HG02973 (cell line): Measurements from ENCODE around the gene FIGN.

ENCODE experiments used
- ATAC-seq: cut with Tn5 transposase; IDR thresholded peaks from one replicate; pipeline ENCODE4 v1.9.1; 2021; ENCODE audit warnings: moderate library complexity; ENCODE audit not compliant: unreplicated experiment

Gene FIGN

DNA sequence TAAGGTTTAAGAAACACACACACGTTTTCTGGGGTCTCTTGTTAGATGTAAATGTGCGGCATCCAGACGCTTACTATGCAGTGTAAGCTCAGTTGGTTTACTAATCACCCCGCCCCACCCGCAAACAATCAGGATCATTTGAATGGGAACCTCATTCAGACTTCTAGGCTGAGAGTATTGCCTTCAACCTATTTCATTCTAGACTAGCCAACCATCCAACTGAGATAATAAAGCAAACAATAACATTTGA lies 1.3 kb upstream of the FIGN start:
- no peak for ATAC-seq

DNA sequence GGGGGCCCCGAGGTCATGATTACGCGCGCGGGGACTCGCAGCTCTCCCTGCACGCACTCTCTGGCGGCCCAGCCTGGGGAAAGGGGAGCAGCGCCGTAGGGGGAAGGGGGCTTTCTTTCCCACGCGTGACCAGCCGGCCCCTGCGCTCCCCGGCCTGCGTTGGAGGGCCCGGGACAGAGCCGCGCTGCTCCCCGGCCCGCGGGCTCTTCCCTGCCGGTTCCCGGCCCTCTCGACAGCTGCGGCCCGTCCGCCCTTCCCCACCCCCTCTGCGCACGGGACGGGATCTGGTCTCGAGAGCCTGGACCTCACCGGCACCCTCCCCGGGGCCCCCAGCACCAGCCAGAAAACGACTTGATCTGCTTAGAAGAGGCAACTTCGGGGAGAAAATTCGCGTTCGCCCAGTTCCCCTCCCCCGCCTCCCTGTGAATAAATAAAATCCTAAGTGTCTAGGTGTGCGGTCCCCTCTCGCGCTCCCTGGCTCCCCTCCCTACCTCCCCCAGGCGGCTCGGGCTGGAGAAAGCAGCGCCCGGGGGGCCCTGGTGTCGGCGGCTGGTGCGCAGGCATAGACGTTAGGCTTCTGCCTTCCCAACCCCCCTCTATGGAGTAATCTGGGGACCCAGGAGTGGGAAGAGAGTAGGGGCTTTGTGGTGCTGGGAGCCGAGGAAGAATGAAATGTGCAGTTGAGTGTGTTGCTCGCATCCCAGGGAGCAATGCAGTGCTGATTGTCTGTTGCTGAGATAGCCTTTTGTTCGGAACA lies 803 bp upstream of the FIGN start:
- no peak for ATAC-seq

DNA sequence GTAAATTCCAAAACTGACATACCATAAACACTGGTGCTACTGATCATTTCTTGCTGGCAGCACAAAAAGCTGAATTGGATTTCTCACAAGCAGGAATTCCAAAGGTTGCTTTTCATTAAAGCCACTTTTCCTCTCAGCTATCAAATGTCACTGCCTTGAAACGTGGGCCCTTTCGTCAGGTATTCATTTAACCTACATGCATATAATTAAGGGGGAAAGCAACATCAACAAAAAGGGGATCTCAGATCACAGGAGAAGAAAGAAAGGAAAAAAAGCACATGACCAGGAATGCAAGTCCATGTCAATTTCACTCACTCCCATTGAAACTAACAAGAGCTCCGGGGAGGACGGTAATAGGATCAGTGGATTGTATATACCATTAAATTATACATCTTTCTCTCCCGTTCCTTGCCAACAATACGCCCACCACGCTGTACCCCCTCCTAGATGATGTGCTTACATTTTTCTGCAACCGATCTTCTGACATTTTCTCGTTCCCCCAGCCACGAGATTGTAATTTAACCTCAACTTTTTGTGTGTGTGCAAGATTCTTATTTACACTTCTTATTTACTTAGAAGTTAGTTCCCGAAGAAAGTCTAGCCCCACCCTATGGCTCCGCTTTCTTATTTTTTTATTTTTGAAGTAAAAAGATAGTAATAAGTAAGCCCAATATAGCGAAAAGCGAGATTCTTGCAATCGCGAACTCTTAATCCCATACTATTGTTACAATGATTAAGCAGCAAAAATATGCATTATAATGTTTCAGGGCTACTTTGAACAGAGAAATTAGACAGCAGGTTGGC lies 725 bp downstream of the FIGN start:
- ATAC-seq: no peak

DNA sequence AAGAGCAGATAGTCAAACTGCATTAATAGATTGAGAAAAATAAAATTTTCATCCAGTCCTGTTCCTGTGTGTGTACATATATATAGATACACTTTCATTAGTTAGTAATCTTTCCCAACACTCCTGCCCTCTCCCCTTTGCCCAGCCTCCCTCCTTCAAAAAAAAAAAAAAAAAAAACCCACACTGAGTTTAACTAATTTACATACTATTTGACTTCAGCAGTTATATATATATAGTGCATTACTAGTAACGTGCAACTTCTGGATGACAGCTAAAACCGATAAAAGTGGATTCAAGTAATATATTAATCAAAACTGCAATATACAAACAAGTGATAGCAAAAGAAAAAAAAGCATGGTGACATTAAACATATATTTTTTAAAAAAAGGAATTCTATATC lies 1.4 kb downstream of the FIGN start:
- ATAC-seq: no peak

DNA sequence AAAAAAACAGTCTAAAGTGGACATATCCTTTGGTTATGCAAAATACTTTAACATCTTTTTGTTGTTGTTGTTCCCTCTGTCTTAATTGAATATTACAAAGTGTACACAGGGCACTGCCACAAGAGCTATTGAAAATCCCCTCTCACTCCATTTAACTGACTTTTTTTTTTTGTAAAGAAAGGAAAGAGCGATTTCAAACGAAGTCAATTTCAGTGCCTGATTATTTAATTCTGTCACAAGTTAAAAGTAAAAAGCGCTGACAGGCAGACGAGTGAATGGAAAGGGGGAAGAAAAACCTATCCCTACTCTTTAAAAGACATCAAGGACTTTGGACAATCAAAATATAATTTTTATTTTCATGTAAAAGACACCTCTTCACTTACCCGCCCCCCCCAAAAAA lies 1.9 kb downstream of the FIGN start:
- ATAC-seq: no peak

DNA sequence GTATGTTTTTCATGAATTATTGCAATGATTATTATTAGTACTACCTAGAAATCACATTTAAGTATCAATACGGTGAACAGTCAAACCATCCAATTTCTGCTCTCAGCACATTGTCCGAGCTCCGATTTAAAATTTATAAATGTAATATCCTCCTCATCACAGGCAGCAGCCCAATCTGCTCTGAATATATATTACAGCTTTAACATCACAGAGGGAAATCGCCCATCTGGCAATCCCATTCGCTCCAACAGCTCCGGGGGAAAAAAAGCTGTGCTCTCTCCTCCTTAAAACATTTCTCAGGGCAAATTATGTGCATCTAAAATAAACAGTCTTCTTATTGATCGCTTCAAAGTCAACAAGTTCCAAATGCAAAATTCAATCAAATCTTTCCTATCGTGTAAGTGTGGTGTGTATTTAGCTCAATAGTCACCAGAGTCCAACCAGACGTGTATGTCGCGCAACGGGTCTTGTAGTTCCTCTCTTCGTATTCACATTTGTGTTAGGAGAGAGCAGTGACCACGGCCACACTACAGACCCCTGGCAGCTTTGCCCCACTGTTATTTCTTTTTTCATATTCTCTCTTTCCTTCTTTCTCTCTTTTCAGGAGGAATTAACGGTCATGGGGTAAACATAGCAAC lies 2.4 kb downstream of the FIGN start:
- no peak for ATAC-seq

DNA sequence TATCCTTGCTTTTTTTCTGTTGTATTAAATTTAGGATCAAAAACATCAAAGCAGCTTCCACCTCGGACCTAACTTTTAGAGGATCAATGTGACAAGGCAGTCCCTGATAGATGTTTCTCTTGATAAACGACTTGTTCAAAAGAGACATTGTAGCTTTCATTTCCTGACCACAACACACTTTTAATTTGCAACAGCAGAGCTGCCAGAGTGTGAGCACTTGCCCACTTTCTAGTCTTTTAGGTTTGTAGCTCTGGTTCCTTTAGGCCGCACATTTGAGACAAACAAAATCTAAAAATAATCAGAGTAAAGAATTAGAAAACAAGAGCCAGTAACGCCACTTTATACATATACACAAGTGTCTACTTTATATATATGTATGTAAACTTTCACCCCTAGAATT lies 3.1 kb downstream of the FIGN start:
- no peak for ATAC-seq

DNA sequence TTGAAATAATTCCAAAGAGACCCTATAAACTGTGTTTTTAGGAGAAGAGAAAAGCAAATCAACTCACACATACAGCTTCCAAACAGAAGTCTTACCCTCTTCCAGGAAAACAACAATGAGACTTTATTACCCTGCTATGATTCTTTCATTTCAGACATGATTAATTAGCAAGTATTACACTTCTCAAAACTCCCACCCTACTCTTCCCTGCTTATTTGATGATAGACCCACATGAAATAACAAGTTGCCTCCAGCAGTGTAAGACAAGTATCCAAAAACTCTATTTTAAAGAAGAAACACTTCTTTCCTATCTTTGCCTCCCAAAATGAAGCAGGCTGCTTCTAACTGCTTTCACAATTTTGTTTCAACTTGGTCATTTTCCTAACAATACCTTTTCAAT lies 4.1 kb downstream of the FIGN start:
- ATAC-seq: no peak

DNA sequence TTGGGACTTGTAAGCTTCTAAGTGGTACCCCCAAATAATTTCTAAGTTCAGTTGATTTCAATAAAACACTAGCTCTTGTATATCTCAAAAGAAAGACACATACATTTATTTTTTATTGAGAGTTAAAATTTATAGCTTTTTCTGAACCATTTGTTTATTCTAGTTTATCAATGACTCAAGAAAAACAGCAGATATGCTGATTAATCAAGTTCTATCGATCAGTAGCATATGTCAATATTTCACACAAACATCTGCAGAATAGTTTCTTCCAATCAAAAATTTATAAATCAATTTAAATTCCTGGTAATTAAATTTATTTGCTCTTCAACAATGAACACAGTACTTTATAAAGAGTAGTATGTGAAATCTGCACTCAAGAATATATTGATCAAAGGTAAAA lies 5.3 kb downstream of the FIGN start:
- ATAC-seq: no peak

DNA sequence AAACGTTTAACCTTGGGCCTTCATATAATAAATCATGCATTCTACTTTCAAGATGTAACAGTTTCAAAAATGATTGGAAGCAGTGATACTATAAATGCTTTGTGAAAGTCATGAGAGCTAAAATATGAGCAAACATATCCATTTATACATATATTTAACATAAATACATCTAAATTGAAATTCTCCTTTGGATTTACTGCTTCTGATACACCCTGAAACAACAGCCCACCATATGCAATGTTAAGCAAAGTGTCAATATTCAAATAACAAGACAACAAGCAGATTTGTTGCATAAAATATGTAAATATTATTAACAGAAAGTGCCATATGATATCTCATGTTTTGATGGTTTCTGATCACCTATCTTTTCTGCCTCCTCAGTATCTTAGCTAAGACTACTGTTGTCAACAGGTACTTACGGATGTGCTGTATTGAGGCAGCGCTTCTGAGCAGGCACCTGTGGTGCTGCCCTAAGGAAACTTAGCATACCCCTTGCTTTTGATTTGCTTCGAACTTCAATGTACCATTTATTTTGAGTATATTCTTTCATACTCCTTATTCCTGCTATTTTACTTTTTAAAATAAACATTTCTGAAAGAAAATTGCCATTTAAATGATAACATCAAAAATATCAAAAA lies 6.1 kb downstream of the FIGN start:
- no peak for ATAC-seq

DNA sequence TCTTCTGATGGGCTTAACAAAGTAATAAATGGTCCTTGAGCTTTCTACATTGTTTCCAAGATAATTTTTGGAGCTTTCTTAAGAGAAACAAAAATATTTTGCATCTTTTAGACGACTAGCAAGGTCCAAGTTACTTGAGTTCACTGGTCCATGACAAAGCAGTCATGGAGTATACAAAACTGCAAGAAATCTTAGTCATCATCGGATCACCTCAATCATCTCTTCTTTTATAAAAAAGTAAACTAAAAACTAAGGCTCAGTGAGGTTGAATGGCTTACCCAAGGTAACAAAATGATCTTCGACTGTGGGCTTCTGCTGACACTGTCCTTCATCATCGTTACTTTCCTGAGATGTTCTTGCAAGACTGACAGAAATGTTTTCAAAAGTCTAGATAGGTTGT lies 11.9 kb downstream of the FIGN start:
- no peak for ATAC-seq

DNA sequence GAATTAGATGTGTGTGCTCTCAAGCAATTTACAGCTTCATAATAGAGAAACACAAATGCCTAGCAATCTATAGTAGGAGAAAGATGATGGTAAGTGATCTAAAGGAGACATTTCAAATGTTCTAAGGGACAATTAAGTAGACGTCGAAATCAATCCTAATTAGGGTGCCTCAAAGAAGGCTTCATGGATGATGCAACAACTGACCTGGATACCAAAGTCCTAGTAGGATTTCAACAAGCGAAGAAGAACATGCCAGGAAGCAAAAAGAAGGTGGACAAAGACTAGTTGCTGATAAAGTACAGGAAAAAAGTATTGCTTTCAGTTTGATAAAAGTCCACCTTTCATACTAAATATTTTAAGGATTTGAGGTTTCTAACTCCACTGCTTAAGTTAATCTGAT lies 12.5 kb downstream of the FIGN start:
- ATAC-seq: no peak

DNA sequence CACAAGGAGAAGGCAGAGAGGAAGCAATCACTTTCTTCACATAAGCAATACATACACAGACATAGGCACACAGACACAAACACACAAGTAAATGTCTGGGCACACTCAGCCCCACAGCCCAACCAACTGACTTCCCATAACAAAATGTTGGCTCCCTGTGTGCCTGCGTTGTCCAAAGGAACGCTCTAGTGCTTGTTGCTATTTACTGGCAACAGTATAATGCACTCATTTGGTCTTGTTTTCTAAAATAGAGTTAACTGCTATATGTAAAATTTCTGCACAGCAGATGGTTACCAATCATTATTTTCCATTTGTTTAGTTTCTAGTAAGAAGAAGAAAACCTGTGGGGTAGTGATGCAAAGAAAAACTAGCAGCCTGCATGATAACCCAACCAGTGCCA lies 16.5 kb downstream of the FIGN start:
- no peak for ATAC-seq

DNA sequence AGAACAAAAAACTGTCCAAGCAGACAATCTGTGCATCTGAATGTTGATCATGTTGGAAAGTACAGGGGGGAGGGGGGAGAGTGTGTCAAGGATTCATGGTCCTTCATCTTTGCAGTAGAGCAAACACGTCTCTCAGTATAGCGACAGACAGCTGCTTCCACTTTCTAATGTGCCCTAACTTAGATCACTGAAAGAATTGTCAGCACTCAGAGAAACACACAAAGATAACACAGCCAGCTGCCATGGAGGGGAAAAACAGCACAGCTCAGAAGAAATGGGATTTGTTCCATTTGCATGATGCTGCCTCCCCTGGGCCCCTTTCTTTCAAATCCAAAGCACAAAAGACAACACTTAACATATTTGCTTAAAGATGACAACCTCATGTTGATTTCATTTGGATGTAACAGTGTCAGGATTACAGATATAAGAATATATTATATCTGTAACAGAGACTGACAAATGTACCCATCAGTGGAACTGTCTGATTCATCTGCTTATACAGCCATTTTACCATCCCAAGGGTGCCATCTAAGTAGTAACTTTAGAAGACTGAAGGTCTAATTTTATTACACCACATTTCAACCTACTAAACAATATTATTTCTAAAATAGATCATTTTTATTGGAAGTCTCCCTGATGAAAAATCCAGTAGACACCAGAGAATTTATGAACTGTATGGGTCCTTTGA lies 17.7 kb downstream of the FIGN start:
- no peak for ATAC-seq

DNA sequence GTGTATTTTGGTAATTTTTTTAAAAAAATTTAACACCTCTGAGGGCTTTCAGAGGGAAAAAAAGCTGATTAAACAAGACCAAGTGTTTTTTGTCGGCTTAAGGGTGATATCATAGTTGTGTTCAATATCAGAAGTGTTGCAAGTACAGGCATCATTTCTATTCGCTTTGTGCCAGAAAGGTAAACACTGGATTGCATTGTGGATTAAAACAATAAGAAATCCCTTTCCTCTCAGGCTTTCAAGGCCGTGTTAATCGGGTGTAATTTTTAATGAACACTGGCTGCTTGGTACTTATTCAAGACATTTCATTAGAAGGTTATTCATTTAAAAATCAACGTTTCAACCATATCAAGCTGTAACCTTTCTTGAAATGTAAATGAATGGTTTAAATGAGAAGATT lies 18.3 kb downstream of the FIGN start:
- ATAC-seq: no peak

DNA sequence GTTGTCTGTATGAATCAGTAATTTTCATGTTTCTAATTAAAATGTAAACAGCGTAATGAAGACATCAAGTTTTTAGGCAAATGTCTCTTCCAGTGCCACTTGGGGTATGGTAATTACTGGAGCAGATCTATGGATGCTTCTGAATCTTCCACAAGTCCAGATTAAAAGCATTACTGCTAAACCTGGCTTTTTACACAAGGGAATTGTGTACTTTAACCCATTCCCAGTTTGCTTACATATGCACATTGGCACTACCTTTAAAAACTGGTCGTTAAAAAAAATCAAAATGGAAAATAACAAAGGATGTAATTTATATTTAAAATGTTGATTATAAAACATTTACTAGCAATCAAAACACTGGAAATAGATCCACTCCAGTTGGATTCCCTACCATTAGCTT lies 19.7 kb downstream of the FIGN start:
- no peak for ATAC-seq

DNA sequence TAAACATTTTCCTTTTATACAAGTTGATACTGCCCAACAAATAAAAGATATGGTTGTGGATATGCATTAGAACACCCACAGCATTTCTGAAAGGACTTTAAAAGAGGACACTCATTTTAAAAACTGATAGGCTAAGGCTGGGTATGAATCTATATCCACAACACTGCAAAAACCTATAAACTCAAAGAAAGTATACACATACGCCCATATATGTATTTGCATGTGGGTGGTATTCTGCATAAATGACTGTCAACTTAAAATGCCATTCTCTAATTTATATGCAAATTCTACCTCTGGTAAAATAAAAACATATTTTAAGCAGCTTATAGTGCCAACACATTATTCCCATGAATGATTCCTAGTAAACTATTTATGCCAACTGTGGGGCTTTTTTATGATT lies 20.1 kb downstream of the FIGN start:
- ATAC-seq: no peak

DNA sequence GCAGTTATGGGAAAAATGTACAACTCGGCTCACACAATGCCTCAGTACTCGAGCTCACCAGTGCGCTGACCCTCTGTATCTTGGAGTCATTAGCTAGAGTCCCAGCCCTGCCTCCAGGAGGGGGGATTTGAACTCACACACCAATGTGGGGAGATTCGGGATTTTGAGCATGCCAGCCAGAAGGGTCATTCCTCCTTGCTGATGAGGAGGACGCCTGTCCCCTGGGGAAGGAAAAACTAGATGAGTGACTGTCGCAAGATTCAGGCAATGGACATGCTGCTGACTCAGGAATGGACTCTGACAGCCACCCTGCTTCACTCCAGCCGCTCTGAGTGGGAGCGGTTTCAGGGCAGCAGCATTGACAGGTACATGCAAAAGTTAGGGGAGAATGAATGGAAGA lies 20.6 kb downstream of the FIGN start:
- no peak for ATAC-seq

DNA sequence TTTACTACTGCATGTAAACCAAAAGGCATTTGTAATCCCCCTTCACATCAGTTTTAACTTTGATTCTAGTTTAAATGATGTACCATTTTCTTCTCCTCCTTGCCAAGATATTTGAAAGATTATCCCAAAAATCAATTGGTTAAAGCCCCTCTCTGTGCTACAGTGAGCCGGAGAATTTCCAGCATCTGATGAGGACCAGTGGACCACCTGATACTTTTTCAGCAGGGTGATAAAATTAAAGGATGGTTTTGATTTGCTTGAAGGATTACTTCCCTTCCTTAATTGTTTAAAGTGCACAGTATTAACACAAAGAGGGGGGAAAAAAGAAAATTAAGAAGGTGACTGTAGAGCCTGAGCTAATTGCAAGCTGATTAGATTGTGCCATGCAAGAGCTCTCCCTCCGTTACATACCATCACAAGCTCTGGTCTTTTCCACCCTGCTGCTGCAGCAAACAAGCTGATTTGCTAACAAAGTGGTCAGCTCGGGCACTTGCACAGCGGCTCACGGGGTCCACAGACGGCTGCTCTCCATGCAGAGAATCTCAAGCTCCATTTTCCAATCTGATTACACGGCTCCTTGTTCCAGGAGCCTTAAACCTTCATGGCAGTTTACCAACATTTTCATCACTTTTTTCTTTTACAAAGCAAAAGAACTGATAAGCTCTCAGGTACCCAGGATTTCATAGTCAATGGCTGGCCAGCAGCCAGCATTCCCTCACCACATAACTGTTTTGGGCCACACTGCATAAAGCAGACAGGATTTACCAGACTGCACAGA lies 22.1 kb downstream of the FIGN start:
- no peak for ATAC-seq

DNA sequence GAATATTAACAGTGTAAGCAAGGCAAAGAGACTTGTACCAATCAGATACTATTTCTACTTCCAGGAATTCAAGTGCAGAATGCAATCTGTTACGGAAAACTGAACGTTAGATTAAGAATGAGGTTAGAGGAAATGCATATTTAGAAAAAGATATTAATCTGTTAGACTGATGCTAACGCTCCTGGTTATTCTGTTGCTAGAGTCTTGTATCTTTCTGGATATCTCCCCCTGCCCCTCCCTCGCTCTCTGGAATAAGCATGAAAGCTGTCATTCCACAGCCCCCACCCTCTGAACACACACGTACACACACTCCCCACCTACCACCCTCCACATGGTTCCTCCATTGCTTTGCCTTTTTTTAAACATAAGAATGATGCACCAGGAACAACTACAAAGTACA lies 24.1 kb downstream of the FIGN start:
- no peak for ATAC-seq

DNA sequence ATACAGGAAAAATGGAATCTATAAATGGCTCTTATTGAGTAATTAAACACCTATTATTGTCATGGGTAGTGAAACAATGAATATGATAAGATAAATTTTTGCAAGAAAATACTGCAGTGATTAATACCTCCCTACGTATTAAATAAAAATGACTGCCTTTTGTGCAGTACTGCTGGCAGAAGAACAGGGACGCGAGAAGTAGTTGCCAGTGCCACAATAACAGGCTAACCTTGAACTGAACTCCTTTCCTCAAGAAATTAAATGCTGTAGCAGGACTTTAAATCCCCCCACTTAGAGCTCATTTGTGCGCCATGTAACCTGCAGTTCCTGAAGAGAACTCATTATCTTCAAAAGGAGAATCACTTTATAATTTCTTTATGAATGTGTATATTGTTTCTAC lies 24.6 kb downstream of the FIGN start:
- no peak for ATAC-seq
